ENCODE results near the gene LIX1L. TPM values are rescaled to one million over a fixed set of nuclear protein-coding genes. Genes with fewer than 3 reads are reported as not detected.

Gene LIX1L
- total RNA-seq, 1 donor from 2014 or later: 52.2 TPM

- Mint-ChIP-seq H3K27ac (ENCODE audit: unreplicated experiment) (no peak overlapping the region), H3K9me3 (ENCODE audit: unreplicated experiment) (no peaks in the 10 kb centered on the region), H3K36me3 (ENCODE audit: unreplicated experiment) (peaks cover 12% of the 10 kb centered on the region), H3K4me3 (ENCODE audit: unreplicated experiment) (no peak overlapping the region), H3K27me3 (ENCODE audit: unreplicated experiment) (no peaks in the 10 kb centered on the region), H3K4me1 (ENCODE audit: unreplicated experiment) (peaks cover 19% of the 10 kb centered on the region)
- TF ChIP-seq CTCF (IDR thresholded peaks at IDR 0.05): no peak
- DNase-seq (ENCODE audit: extremely low spot score, unreplicated experiment): no peak
Measured at GRCh38 chr1:145949219-145949618, 8.6 kb downstream of the LIX1L start.

GRCh38 chr1:145947551-145947950 is 10.3 kb downstream of the LIX1L start:
- Mint-ChIP-seq H3K36me3 (ENCODE audit: unreplicated experiment) (peaks cover 16% of the 10 kb centered on the region), H3K9me3 (ENCODE audit: unreplicated experiment) (no peaks in the 10 kb centered on the region), H3K4me3 (ENCODE audit: unreplicated experiment) (no peak overlapping the region), H3K4me1 (ENCODE audit: unreplicated experiment) (peaks cover 12% of the 10 kb centered on the region), H3K27me3 (ENCODE audit: unreplicated experiment) (no peaks in the 10 kb centered on the region), H3K27ac (ENCODE audit: unreplicated experiment) (peak overlapping the region; percentile 31)
- TF ChIP-seq CTCF (IDR thresholded peaks at IDR 0.05): no peak
- DNase-seq (ENCODE audit: extremely low spot score, unreplicated experiment): no peak

DNA sequence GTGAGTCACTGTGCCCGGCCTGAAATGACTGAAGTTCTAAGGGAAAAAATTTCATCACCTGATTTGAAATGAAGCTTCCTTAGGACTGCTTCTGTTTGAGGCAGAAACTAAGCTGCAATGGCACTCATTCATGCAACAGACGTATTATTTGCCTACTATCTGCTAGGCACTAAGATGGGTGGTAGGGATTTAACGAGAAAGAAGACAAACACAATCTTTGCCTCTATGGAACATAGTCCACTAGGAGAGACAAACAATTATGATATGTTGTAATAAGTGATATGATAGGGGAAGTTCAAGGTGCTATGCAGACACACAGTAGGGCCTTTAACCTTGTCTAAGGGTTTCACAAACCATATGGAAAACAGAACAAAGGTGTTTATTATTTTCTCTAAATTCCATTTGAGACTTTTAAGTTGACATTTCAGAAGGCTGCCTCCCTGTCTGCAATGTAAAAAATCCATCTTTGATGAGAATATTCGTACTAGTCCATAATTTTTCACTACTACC is 11.3 kb downstream of the LIX1L start:
- H3K9me3 Mint-ChIP-seq (ENCODE audit: unreplicated experiment): no peaks in the 10 kb centered on the region
- DNase-seq (ENCODE audit: extremely low spot score, unreplicated experiment): no peak
- no peak overlapping the region for H3K27ac Mint-ChIP-seq (ENCODE audit: unreplicated experiment)
- no peak overlapping the region for H3K4me3 Mint-ChIP-seq (ENCODE audit: unreplicated experiment)
- H3K36me3 Mint-ChIP-seq (ENCODE audit: unreplicated experiment): peaks cover 15% of the 10 kb centered on the region
- TF ChIP-seq CTCF (IDR thresholded peaks at IDR 0.05): no peak
- H3K4me1 Mint-ChIP-seq (ENCODE audit: unreplicated experiment): peaks cover 11% of the 10 kb centered on the region
- no peaks in the 10 kb centered on the region for H3K27me3 Mint-ChIP-seq (ENCODE audit: unreplicated experiment)

- H3K36me3 Mint-ChIP-seq (ENCODE audit: unreplicated experiment): peaks cover 19% of the 10 kb centered on the region
- peaks cover 6% of the 10 kb centered on the region for H3K4me1 Mint-ChIP-seq (ENCODE audit: unreplicated experiment)
- TF ChIP-seq CTCF (IDR thresholded peaks at IDR 0.05): no peak
- no peak overlapping the region for H3K27ac Mint-ChIP-seq (ENCODE audit: unreplicated experiment)
- H3K9me3 Mint-ChIP-seq (ENCODE audit: unreplicated experiment): no peaks in the 10 kb centered on the region
- no peak overlapping the region for H3K4me3 Mint-ChIP-seq (ENCODE audit: unreplicated experiment)
- peak; percentile 44 for DNase-seq (ENCODE audit: extremely low spot score, unreplicated experiment)
- H3K27me3 Mint-ChIP-seq (ENCODE audit: unreplicated experiment): no peaks in the 10 kb centered on the region
Measured at GRCh38 chr1:145944532-145944931, 13.3 kb downstream of the LIX1L start.

DNA sequence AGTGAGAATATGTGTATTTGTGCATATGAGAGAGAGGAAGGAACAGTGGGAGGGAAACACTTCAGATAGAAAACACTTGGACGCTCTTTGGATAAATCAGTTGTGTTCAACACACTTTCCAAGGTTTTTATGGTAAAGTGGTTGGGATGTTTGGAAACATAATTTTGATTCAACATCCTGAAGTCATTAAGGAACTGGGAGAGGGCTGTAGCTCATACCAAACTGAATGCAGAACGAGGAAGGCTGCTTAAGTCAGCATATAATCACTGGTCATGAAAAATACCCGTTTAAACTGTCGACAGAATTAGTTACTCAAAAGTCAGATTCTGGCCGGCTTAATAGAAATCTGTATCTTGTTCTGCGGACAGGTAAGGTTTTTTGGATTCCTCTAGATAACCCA is 14.9 kb downstream of the LIX1L start:
- no peak overlapping the region for H3K27ac Mint-ChIP-seq (ENCODE audit: unreplicated experiment)
- no peak overlapping the region for H3K4me3 Mint-ChIP-seq (ENCODE audit: unreplicated experiment)
- TF ChIP-seq CTCF (IDR thresholded peaks at IDR 0.05): no peak
- H3K9me3 Mint-ChIP-seq (ENCODE audit: unreplicated experiment): no peaks in the 10 kb centered on the region
- no peaks in the 10 kb centered on the region for H3K4me1 Mint-ChIP-seq (ENCODE audit: unreplicated experiment)
- no peak for DNase-seq (ENCODE audit: extremely low spot score, unreplicated experiment)
- peaks cover 18% of the 10 kb centered on the region for H3K36me3 Mint-ChIP-seq (ENCODE audit: unreplicated experiment)
- H3K27me3 Mint-ChIP-seq (ENCODE audit: unreplicated experiment): no peaks in the 10 kb centered on the region

Measured in osteocyte (in vitro differentiated cells).